Prostate gland (tissue), 2 donors: Measurements from ENCODE around the gene SIX3. TPM values are rescaled to one million over a fixed set of nuclear protein-coding genes. Genes with fewer than 3 reads are reported as not detected.
A peak's percentile ranks its signal among the peaks of the same experiment; 100 is the strongest.

ENCODE experiments used
- DNase-seq: peaks from one replicate; pipeline ENCODE4 v3.0.0-alpha.2; 2019; ENCODE audit warnings: low spot score
- H3K27ac ChIP-seq, 2 donors: fragments of 200-600 bp; sonication (generic); 2 replicates each; pipeline ENCODE4 v1.5.1; 2017 to 2019
- H3K27me3 ChIP-seq: fragments of 200-600 bp; sonication (generic); replicated peaks from 2 replicates; pipeline ENCODE4 v1.5.1; 2019; ENCODE audit not compliant: insufficient read depth
- H3K36me3 ChIP-seq, 2 donors: fragments of 200-600 bp; sonication (generic); 1 replicate in 1 of 2; 2 replicates in 1 of 2; pipeline versions ENCODE4 v1.5.1 to v1.8.1; 2017 to 2019
- H3K4me1 ChIP-seq: fragments of 200-600 bp; sonication (generic); replicated peaks from 2 replicates; pipeline ENCODE4 v1.5.1; 2019
- H3K4me3 ChIP-seq, 2 donors: fragments of 200-600 bp; sonication (generic); 2 replicates each; pipeline ENCODE4 v1.5.1; 2017 to 2019
- H3K9me3 ChIP-seq: fragments of 200-600 bp; sonication (generic); 2 replicates; pipeline ENCODE4 v1.5.1; 2017
- CTCF ChIP-seq, 4 experiments: fragments of 200-600 bp in 2 of 4; fragments of 450-650 bp in 2 of 4; sonication (generic) in 2 of 4; IDR thresholded peaks; 1 replicate in 3 of 4; 2 replicates in 1 of 4; pipeline ENCODE4 v1.5.1; 2016 to 2019; ENCODE audit warnings: antibody characterized with exemption in 4 of 4, mild to moderate bottlenecking in 2 of 4, moderate library complexity in 2 of 4
- POLR2A ChIP-seq: fragments of 450-650 bp; IDR thresholded peaks from one replicate; pipeline ENCODE4 v1.6.1; 2016; ENCODE audit warnings: antibody characterized with exemption, mild to moderate bottlenecking
- POLR2AphosphoS5 ChIP-seq: sonication (generic); formaldehyde crosslinking; IDR thresholded peaks from one replicate; pipeline ENCODE4 v1.6.1; 2017; ENCODE audit warnings: antibody characterized with exemption
- WGBS: methylation state at CpG from one replicate; pipeline ENCODE4 v1.1.5; 2018; 5-methylcytosine and 5-hydroxymethylcytosine counted together
- intact Hi-C: fragments of 100-400 bp; cut with DNase I; formaldehyde crosslinking; loops from one replicate; pipeline ENCODE4 v1.14.2; 2022
- total RNA-seq, 2 donors: library from RNA; depleted of rRNA; stranded (reverse); fragments of >200 nt; gene quantifications; one replicate each; pipeline ENCODE4 v1.1.0, GENCODE V29; 2016

SIX3 gene
- total RNA-seq, 2 donors from 2014 or later: not detected

- no peak for DNase-seq
- no peaks in the 10 kb centered on the region for H3K36me3 ChIP-seq
- 65% methylated on average over 8 of the region's 8 CpGs for WGBS
- no peak overlapping the region for H3K27ac ChIP-seq
- H3K27me3 ChIP-seq: peaks cover 25% of the 10 kb centered on the region
- intact Hi-C loops: no loop called here
- H3K4me3 ChIP-seq: no peak overlapping the region
- no peaks in the 10 kb centered on the region for H3K9me3 ChIP-seq
- no peak for TF ChIP-seq POLR2AphosphoS5
- no peak for TF ChIP-seq CTCF (IDR thresholded peaks at IDR 0.05)
- TF ChIP-seq POLR2A: no peak
- H3K4me1 ChIP-seq: peaks cover 8% of the 10 kb centered on the region
Observed at GRCh38 chr2:44951714-44952113, 10.2 kb downstream of the SIX3 start.

GRCh38 chr2:44952143-44952805, 10.8 kb downstream of the SIX3 start:
- Histone ChIP-seq H3K4me3 (peak overlapping the region in 1 of 2 donors; percentile 13), H3K27me3 (peaks cover 25% of the 10 kb centered on the region), H3K27ac (no peak overlapping the region), H3K36me3 (no peaks in the 10 kb centered on the region), H3K4me1 (peaks cover 8% of the 10 kb centered on the region), H3K9me3 (no peaks in the 10 kb centered on the region)
- 3% methylated on average over 57 of the region's 59 CpGs for WGBS
- no peak for TF ChIP-seq POLR2A
- no peak for TF ChIP-seq POLR2AphosphoS5
- peak in 3 of 4 experiments; percentile 25 to 43 (median 35) for TF ChIP-seq CTCF (IDR thresholded peaks at IDR 0.05)
- intact Hi-C loops: no loop called here
- no peak for DNase-seq

- intact Hi-C loops: no loop called here
- Histone ChIP-seq H3K4me1 (peaks cover 8% of the 10 kb centered on the region), H3K9me3 (no peaks in the 10 kb centered on the region), H3K4me3 (peak overlapping the region in 1 of 2 donors; percentile 13), H3K36me3 (no peaks in the 10 kb centered on the region), H3K27ac (no peak overlapping the region), H3K27me3 (peaks cover 25% of the 10 kb centered on the region)
- no peak for DNase-seq
- TF ChIP-seq POLR2A (no peak), POLR2AphosphoS5 (no peak), CTCF (IDR thresholded peaks at IDR 0.05) (no peak)
- WGBS: 10% methylated on average over 39 of the region's 39 CpGs
Observed at GRCh38 chr2:44952806-44953498, 11.4 kb downstream of the SIX3 start.

- WGBS: 53% methylated on average over 8 of the region's 8 CpGs
- no peak overlapping the region for H3K4me3 ChIP-seq
- intact Hi-C loops: no loop called here
- H3K4me1 ChIP-seq: peaks cover 8% of the 10 kb centered on the region
- TF ChIP-seq POLR2AphosphoS5: no peak
- no peak for TF ChIP-seq POLR2A
- no peak for TF ChIP-seq CTCF (IDR thresholded peaks at IDR 0.05)
- H3K27me3 ChIP-seq: peaks cover 25% of the 10 kb centered on the region
- no peaks in the 10 kb centered on the region for H3K9me3 ChIP-seq
- H3K36me3 ChIP-seq: no peaks in the 10 kb centered on the region
- DNase-seq: no peak
- H3K27ac ChIP-seq: no peak overlapping the region
Observed at GRCh38 chr2:44953499-44953883, 12.0 kb downstream of the SIX3 start.
